SK-N-SH (cell line): ENCODE results near the gene HDAC8. TPM values are rescaled to one million over a fixed set of nuclear protein-coding genes. Genes with fewer than 3 reads are reported as not detected.

Experiments
- CTCF ChIA-PET: fragments of 300-600, 350-600 bp; formaldehyde crosslinking; extraction: SDS; loops from one replicate; lab custom pipeline; 2021; lab: Yijun Ruan, JAX
- POLR2A ChIA-PET: fragments of 350-600 bp; sonication (Branson Sonifier 250); formaldehyde crosslinking; extraction: SDS; loops from one replicate; lab custom pipeline; 2020; ENCODE audit warnings: antibody characterized with exemption, inconsistent platforms; lab: Yijun Ruan, JAX
- DNase-seq: peaks from one replicate; pipeline ENCODE4 v3.0.0; 2012
- H2AFZ ChIP-seq: fragments of 200-600 bp; sonication (generic); 2 replicates; pipeline ENCODE4 v1.8.1; 2016; ENCODE audit warnings: antibody characterized with exemption, mild to moderate bottlenecking, low read depth
- H3F3A ChIP-seq: fragments of 200-600 bp; sonication (generic); replicated peaks from 2 replicates; pipeline ENCODE3; 2016; ENCODE audit warnings: antibody characterized with exemption, mild to moderate bottlenecking; ENCODE audit not compliant: insufficient read depth
- H3K27ac ChIP-seq, 2 experiments: fragments of 200-500 bp in 1 of 2; fragments of 200-600 bp in 1 of 2; sonication (Bioruptor generic) in 1 of 2; sonication (generic), shearing (Covaris generic) in 1 of 2; 2 replicates each; pipeline versions ENCODE4 v1.5.1 to v1.6.1; 2014 to 2016; ENCODE audit warnings: low read depth in 2 of 2, inconsistent platforms in 1 of 2, low read length in 1 of 2, mild to moderate bottlenecking in 1 of 2, mixed read lengths in 1 of 2
- H3K27me3 ChIP-seq: fragments of 200-600 bp; sonication (generic), shearing (Covaris generic); 2 replicates; pipeline ENCODE4 v1.6.1; 2016; ENCODE audit warnings: mixed run types; ENCODE audit not compliant: insufficient read depth
- H3K36me3 ChIP-seq, 2 experiments: fragments of 200-500 bp in 1 of 2; fragments of 200-600 bp in 1 of 2; sonication (Bioruptor generic) in 1 of 2; sonication (generic) in 1 of 2; replicated peaks in 1 of 2; 2 replicates each; pipeline versions ENCODE3 to v1.5.1; 2014 to 2016; ENCODE audit warnings: low read length in 1 of 2, mild to moderate bottlenecking in 1 of 2; ENCODE audit not compliant: insufficient read depth in 2 of 2, control insufficient read depth in 1 of 2
- H3K4me1 ChIP-seq, 2 experiments: fragments of 200-500 bp in 1 of 2; fragments of 200-600 bp in 1 of 2; sonication (Bioruptor generic) in 1 of 2; sonication (generic), shearing (Covaris generic) in 1 of 2; 2 replicates each; pipeline versions ENCODE4 v1.5.1 to v1.6.1; 2014 to 2016; ENCODE audit warnings: low read depth in 1 of 2, low read length in 1 of 2, mixed run types in 1 of 2; ENCODE audit not compliant: insufficient read depth in 2 of 2, control insufficient read depth in 1 of 2
- H3K4me2 ChIP-seq: fragments of 200-600 bp; sonication (generic), shearing (Covaris generic); 2 replicates; pipeline ENCODE4 v1.6.1; 2017; ENCODE audit warnings: mixed run types
- H3K4me3 ChIP-seq, 2 experiments: fragments of 200-500 bp in 1 of 2; fragments of 200-600 bp in 1 of 2; sonication (Bioruptor generic) in 1 of 2; sonication (generic), shearing (Covaris generic) in 1 of 2; 2 replicates each; pipeline versions ENCODE4 v1.5.1 to v1.8.1; 2014 to 2016; ENCODE audit warnings: low read depth in 2 of 2, inconsistent platforms in 1 of 2, low read length in 1 of 2, mild to moderate bottlenecking in 1 of 2, mixed read lengths in 1 of 2, moderate library complexity in 1 of 2
- H3K79me2 ChIP-seq: fragments of 200-600 bp; sonication (generic); 2 replicates; pipeline ENCODE4 v1.8.1; 2017; ENCODE audit warnings: mild to moderate bottlenecking; ENCODE audit not compliant: insufficient read depth
- H3K9ac ChIP-seq: fragments of 200-600 bp; sonication (generic); 2 replicates; pipeline ENCODE4 v1.6.1; 2017; ENCODE audit warnings: mixed run types
- H3K9me2 ChIP-seq: fragments of 200-600 bp; sonication (generic); 2 replicates; pipeline ENCODE4 v1.6.1; 2017; ENCODE audit warnings: mixed run types
- H3K9me3 ChIP-seq: fragments of 200-600 bp; sonication (generic); 2 replicates; pipeline ENCODE4 v1.6.1; 2017; ENCODE audit warnings: mixed run types, mild to moderate bottlenecking, moderate library complexity
- H4K20me1 ChIP-seq: fragments of 200-600 bp; sonication (generic); 2 replicates; pipeline ENCODE4 v1.6.1; 2017; ENCODE audit warnings: mild to moderate bottlenecking, mixed run types; ENCODE audit not compliant: insufficient read depth
- GABPA ChIP-seq: IDR thresholded peaks from 2 replicates; pipeline ENCODE4 v1.4.0; 2012; ENCODE audit warnings: low read depth, mild to moderate bottlenecking
- RAD21 ChIP-seq: IDR thresholded peaks from 2 replicates; pipeline ENCODE4 v1.6.1; 2012; ENCODE audit warnings: mild to moderate bottlenecking, low read length
- SIN3A ChIP-seq: IDR thresholded peaks from 2 replicates; pipeline ENCODE4 v1.6.1; 2012; ENCODE audit warnings: low read depth, mild to moderate bottlenecking, low read length, moderate library complexity, borderline replicate concordance
- TAF1 ChIP-seq: IDR thresholded peaks from 2 replicates; pipeline ENCODE4 v1.6.1; 2012; ENCODE audit warnings: low read depth, mild to moderate bottlenecking, low read length, moderate library complexity, borderline replicate concordance
- WGBS: methylation state at CpG from one replicate; pipeline ENCODE4 v1.1.6; 2017; ENCODE audit warnings: low lambda C conversion rate; 5-methylcytosine and 5-hydroxymethylcytosine counted together
- polyA plus RNA-seq, 3 experiments: library from polyadenylated mRNA; depleted of rRNA; stranded (reverse); fragments of >200 nt; gene quantifications; 2 replicates each; pipeline ENCODE4 v1.2.3, GENCODE V29; 2012
- TF ChIP-seq, protein P1 (sequence below): fragments of 200-600 bp; sonication (generic); IDR thresholded peaks from 2 replicates; pipeline ENCODE4 v1.6.1; 2017; ENCODE audit warnings: antibody characterized with exemption, mild to moderate bottlenecking, moderate library complexity
- TF ChIP-seq, protein P2 (sequence below): IDR thresholded peaks from 2 replicates; pipeline ENCODE4 v1.6.1; 2012; ENCODE audit warnings: mild to moderate bottlenecking, low read depth, low read length, moderate library complexity
- TF ChIP-seq, protein P3 (sequence below): IDR thresholded peaks from 2 replicates; pipeline ENCODE4 v1.4.0; 2012; ENCODE audit warnings: low read depth

HDAC8 gene
- polyA plus RNA-seq, 1 of the 3 experiments (the other 2 are of a cell fraction) = 30.6 TPM

DNA sequence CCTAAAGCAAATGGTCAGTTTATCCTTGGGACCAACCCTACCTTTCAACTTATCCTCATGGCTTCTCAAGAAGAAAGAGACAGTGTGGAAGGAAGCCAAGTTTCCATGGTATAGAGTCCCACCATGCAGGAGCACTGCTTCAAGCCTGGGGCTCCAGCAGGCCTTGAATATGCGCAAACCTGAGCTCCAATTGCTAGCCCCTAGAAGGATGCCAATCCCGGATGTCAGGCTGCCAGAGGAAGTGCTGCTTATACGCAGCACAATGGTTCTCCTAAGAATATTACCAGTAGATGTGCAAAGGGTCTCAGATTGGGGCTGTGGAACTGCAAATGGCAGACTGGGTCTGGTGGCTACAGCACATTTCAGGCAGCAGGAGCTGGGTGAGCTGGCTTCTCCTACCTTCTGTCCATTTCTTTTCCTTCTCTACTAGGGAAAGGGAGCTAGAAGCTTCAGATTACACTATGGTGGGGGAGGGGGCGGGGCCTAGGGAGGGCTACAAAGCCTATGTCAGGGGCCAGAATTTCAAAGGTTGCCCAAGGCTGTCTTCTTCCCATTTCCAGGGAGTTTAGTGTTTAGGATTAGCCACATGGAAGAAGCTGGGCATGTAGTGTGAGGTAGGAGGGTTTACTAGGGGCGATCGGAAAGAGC lies 226.2 kb downstream of the HDAC8 start:
- Histone ChIP-seq H3K36me3 (peaks cover 11 to 36% of the 10 kb centered on the region in 2 experiments), H2AFZ (no peak overlapping the region), H3K27me3 (no peaks in the 10 kb centered on the region), H3K4me2 (no peak overlapping the region), H3K9ac (no peak overlapping the region), H3K4me1 (no peaks in the 10 kb centered on the region; a peak in 1 of 4 replicates), H3K27ac (no peak overlapping the region), H3K9me3 (no peaks in the 10 kb centered on the region), H3K4me3 (no peak overlapping the region), H3K79me2 (no peaks in the 10 kb centered on the region)
- ChIA-PET POLR2A (interaction anchor here (0.8 kb wide), 1 partner anchor 69 kb away, joined by 3 read pairs; the partner anchor contains the start of gene RPS4X), CTCF (no interaction called here)
- 100% methylated on average over 6 of the region's 6 CpGs for WGBS
- TF ChIP-seq SIN3A = no peak
- TF ChIP-seq, all 33 proteins: peak for 0
- Histone ChIP-seq H3F3A (no peaks in the 10 kb centered on the region), H3K9me2 (no peaks in the 10 kb centered on the region), H4K20me1 (no peaks in the 10 kb centered on the region)
- DNase-seq = no peak

DNA sequence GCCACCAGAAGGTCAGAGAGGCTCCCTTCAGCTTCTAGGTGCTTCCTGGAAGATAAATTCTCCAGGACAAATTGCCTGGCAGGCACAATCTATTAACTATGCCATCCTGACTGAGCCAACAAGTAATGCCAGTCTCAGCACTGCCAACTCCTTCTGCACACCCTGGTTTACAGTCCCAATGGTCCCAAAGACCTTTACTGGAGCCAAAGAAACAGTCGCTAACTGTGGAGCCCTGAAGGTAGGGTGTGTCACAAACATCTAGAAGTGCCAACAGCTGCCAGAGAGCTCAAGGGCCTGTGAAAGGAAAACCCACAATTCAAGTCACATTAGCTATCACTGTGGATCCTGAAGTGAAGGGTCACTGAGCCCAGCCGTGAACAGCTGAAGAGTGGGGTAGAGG lies 232.0 kb downstream of the HDAC8 start:
- no peak overlapping the region for H3K27ac ChIP-seq
- no peak overlapping the region for H3K9ac ChIP-seq
- no peak for TF ChIP-seq GABPA
- TF ChIP-seq TAF1 = no peak
- TF ChIP-seq, protein P1, sequence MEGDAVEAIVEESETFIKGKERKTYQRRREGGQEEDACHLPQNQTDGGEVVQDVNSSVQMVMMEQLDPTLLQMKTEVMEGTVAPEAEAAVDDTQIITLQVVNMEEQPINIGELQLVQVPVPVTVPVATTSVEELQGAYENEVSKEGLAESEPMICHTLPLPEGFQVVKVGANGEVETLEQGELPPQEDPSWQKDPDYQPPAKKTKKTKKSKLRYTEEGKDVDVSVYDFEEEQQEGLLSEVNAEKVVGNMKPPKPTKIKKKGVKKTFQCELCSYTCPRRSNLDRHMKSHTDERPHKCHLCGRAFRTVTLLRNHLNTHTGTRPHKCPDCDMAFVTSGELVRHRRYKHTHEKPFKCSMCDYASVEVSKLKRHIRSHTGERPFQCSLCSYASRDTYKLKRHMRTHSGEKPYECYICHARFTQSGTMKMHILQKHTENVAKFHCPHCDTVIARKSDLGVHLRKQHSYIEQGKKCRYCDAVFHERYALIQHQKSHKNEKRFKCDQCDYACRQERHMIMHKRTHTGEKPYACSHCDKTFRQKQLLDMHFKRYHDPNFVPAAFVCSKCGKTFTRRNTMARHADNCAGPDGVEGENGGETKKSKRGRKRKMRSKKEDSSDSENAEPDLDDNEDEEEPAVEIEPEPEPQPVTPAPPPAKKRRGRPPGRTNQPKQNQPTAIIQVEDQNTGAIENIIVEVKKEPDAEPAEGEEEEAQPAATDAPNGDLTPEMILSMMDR = no peak
- H3F3A ChIP-seq = no peaks in the 10 kb centered on the region
- H3K9me2 ChIP-seq = no peaks in the 10 kb centered on the region
- no peaks in the 10 kb centered on the region for H3K79me2 ChIP-seq
- no peaks in the 10 kb centered on the region for H3K4me1 ChIP-seq
- no peaks in the 10 kb centered on the region for H3K27me3 ChIP-seq
- no peak overlapping the region for H3K4me2 ChIP-seq
- H3K9me3 ChIP-seq = no peaks in the 10 kb centered on the region
- 100% methylated on average over 2 of the region's 2 CpGs for WGBS
- H4K20me1 ChIP-seq = no peaks in the 10 kb centered on the region
- no peak overlapping the region for H3K4me3 ChIP-seq
- CTCF ChIA-PET = interaction anchor here (1.3 kb wide), 1 partner anchor 25 kb away, joined by 4 read pairs; no protein-coding TSS in a partner anchor
- no peak overlapping the region for H2AFZ ChIP-seq
- POLR2A ChIA-PET = no interaction called here
- no peak for DNase-seq
- H3K36me3 ChIP-seq = peaks cover 5 to 11% of the 10 kb centered on the region in 2 experiments

DNA sequence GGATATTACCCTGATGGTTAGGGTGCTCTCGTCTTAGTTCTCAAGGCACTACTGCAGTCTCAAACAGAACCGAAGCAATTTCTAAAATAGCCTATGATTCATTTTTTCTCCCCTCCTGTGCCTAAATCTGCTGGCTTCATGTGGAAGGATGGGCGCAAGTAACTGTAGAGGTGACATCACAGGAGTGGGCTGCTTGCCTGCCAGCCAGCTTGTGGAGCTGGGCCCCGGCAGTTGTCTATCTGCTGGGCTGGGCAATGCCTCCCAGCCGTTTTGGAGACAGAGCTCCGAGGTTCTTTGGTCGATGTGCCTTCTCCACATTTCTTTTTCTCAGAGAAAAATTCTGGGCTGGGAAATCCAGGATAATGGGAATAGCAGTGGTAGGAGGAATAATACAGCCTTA lies 232.6 kb downstream of the HDAC8 start:
- TF ChIP-seq RAD21 (no peak), GABPA (no peak)
- TF ChIP-seq, protein P2, sequence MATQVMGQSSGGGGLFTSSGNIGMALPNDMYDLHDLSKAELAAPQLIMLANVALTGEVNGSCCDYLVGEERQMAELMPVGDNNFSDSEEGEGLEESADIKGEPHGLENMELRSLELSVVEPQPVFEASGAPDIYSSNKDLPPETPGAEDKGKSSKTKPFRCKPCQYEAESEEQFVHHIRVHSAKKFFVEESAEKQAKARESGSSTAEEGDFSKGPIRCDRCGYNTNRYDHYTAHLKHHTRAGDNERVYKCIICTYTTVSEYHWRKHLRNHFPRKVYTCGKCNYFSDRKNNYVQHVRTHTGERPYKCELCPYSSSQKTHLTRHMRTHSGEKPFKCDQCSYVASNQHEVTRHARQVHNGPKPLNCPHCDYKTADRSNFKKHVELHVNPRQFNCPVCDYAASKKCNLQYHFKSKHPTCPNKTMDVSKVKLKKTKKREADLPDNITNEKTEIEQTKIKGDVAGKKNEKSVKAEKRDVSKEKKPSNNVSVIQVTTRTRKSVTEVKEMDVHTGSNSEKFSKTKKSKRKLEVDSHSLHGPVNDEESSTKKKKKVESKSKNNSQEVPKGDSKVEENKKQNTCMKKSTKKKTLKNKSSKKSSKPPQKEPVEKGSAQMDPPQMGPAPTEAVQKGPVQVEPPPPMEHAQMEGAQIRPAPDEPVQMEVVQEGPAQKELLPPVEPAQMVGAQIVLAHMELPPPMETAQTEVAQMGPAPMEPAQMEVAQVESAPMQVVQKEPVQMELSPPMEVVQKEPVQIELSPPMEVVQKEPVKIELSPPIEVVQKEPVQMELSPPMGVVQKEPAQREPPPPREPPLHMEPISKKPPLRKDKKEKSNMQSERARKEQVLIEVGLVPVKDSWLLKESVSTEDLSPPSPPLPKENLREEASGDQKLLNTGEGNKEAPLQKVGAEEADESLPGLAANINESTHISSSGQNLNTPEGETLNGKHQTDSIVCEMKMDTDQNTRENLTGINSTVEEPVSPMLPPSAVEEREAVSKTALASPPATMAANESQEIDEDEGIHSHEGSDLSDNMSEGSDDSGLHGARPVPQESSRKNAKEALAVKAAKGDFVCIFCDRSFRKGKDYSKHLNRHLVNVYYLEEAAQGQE = no peak
- TF ChIP-seq, protein P3, sequence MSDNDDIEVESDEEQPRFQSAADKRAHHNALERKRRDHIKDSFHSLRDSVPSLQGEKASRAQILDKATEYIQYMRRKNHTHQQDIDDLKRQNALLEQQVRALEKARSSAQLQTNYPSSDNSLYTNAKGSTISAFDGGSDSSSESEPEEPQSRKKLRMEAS = no peak
- TF ChIP-seq, all 33 proteins: peak for 0
- H3F3A ChIP-seq = no peaks in the 10 kb centered on the region
- no peak overlapping the region for H3K27ac ChIP-seq
- no peaks in the 10 kb centered on the region for H3K79me2 ChIP-seq
- DNase-seq = no peak
- H3K4me1 ChIP-seq = no peaks in the 10 kb centered on the region
- H3K4me2 ChIP-seq = no peak overlapping the region
- no peaks in the 10 kb centered on the region for H3K9me3 ChIP-seq
- peaks cover 5 to 11% of the 10 kb centered on the region in 2 experiments for H3K36me3 ChIP-seq
- no peaks in the 10 kb centered on the region for H4K20me1 ChIP-seq
- WGBS = 89% methylated on average over 7 of the region's 7 CpGs
- no peaks in the 10 kb centered on the region for H3K9me2 ChIP-seq
- CTCF ChIA-PET = interaction anchor here (1.1 to 1.3 kb wide), 2 partner anchors 25 to 26 kb away, joined by 3 to 4 read pairs; no protein-coding TSS in a partner anchor
- H2AFZ ChIP-seq = no peak overlapping the region
- POLR2A ChIA-PET = no interaction called here
- no peak overlapping the region for H3K9ac ChIP-seq
- H3K4me3 ChIP-seq = no peak overlapping the region
- H3K27me3 ChIP-seq = no peaks in the 10 kb centered on the region
